AG04450 (cell line): ENCODE measurements around the gene SMIM35. TPM values are rescaled to one million over a fixed set of nuclear protein-coding genes. Genes with fewer than 3 reads are reported as not detected.

Experiments used
- CTCF ChIA-PET: fragments of 300-600, 350-600 bp; formaldehyde crosslinking; extraction: SDS; loops from one replicate; lab custom pipeline; 2022; ENCODE audit warnings: antibody characterized with exemption, inconsistent platforms; lab: Charles Lee
- POLR2A ChIA-PET: fragments of 350-600 bp; formaldehyde crosslinking; extraction: SDS; loops from one replicate; lab custom pipeline; 2021; ENCODE audit warnings: antibody characterized with exemption, inconsistent platforms; lab: Yijun Ruan, JAX
- DNase-seq: peaks from one replicate; pipeline ENCODE4 v3.0.0-alpha.2; 2011; ENCODE audit warnings: low read depth, low spot score
- H3K27ac ChIP-seq: one replicate; pipeline ENCODE4 v1.5.1; 2012; ENCODE audit warnings: low read depth, low read length, control low read depth
- H3K27me3 ChIP-seq: one replicate; pipeline ENCODE4 v1.6.0; 2012; ENCODE audit warnings: low read length; ENCODE audit not compliant: control insufficient read depth, insufficient read depth
- H3K4me3 ChIP-seq: 2 replicates; pipeline ENCODE4 v1.5.1; 2011; ENCODE audit warnings: mild to moderate bottlenecking, low read depth, low read length, control low read depth
- H3K9me3 ChIP-seq: 2 replicates; pipeline ENCODE4 v1.5.1; 2012; ENCODE audit warnings: low read length; ENCODE audit not compliant: control insufficient read depth, insufficient read depth
- polyA plus RNA-seq: library from polyadenylated mRNA; depleted of rRNA; stranded (reverse); fragments of >200 nt; gene quantifications from 2 replicates; pipeline ENCODE4 v1.2.3, GENCODE V29; 2011
- TF ChIP-seq, protein P1 (sequence below): IDR thresholded peaks from 2 replicates; pipeline ENCODE4 v1.5.1; 2011; ENCODE audit warnings: low read depth, low read length, control low read depth, inconsistent platforms

The SMIM35 gene
- polyA plus RNA-seq, 1 experiment = not detected

DNA sequence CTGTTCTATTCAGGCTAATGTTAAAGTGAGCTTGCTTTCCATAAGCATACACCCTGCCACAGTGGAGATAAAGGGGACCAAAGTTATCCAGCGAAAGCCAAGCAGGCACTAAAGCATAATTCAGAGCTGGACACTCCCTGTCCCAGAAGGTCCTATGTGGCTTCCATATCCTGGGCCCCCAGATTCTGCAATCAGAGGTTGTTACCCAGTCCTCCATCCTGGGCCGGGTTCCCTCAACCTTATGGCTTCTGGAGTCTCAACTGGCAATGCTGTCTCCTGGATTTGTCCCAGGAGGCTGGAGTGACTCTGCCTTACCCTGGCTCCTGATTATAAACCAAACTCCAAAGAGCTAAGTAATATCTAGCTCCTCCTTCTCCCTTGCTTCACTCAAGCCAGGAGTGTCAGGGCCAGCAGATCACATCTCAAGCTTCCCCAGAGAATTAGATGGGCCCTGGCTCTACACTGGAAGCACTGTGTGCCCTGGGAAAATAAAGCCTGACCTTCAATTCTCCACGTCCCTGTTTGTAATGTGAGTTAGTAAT is 14.0 kb upstream of the SMIM35 start:
- Histone ChIP-seq H3K27me3 (no peaks in the 10 kb centered on the region), H3K4me3 (no peak overlapping the region), H3K9me3 (no peaks in the 10 kb centered on the region), H3K27ac (no peak overlapping the region)
- POLR2A ChIA-PET = no interaction called here
- no peak for DNase-seq
- TF ChIP-seq, protein P1, sequence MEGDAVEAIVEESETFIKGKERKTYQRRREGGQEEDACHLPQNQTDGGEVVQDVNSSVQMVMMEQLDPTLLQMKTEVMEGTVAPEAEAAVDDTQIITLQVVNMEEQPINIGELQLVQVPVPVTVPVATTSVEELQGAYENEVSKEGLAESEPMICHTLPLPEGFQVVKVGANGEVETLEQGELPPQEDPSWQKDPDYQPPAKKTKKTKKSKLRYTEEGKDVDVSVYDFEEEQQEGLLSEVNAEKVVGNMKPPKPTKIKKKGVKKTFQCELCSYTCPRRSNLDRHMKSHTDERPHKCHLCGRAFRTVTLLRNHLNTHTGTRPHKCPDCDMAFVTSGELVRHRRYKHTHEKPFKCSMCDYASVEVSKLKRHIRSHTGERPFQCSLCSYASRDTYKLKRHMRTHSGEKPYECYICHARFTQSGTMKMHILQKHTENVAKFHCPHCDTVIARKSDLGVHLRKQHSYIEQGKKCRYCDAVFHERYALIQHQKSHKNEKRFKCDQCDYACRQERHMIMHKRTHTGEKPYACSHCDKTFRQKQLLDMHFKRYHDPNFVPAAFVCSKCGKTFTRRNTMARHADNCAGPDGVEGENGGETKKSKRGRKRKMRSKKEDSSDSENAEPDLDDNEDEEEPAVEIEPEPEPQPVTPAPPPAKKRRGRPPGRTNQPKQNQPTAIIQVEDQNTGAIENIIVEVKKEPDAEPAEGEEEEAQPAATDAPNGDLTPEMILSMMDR = no peak
- CTCF ChIA-PET = interaction anchor here (1.4 kb wide), 1 partner anchor 72 kb away, joined by 3 read pairs; no protein-coding TSS in a partner anchor

DNA sequence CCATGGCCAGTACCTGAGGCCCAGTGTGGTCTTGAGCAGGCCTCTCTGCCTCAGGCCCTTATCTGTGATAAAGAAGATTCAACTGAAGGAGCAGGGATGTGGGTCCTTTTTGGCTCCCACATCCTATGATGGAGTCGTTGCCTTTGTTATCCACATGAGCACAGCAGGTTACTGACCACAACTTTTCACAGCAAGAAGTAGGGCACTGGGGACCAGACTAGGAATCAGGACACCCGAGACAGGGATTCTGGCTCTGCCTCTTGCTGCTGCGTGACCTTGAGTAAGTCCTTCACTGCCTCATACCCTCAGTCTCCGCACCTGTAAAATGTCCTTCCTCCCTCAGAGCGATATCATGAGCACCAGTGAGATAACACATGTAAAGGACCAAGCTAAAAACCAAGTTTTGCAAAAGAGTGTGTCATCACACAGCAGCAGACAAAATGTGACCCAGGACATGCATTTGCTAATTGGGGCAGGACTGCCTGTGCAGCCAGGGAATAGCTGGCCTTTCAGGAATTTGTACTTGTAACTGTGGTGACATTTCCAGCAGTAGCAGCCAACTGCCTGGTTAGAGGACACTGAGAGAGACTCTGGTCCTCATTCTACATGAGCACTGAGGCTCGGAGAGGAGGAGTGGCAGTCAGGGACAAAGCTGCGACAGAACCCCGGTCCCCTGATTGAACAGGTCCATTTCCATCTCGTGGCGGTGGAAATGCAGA is 13.2 kb upstream of the SMIM35 start:
- Histone ChIP-seq H3K27ac (no peak overlapping the region), H3K4me3 (no peak overlapping the region), H3K27me3 (no peaks in the 10 kb centered on the region), H3K9me3 (no peaks in the 10 kb centered on the region)
- DNase-seq = no peak
- POLR2A ChIA-PET = no interaction called here
- CTCF ChIA-PET = interaction anchor here (1.4 kb wide), 1 partner anchor 72 kb away, joined by 3 read pairs; no protein-coding TSS in a partner anchor
- TF ChIP-seq, protein P1 = no peak

DNA sequence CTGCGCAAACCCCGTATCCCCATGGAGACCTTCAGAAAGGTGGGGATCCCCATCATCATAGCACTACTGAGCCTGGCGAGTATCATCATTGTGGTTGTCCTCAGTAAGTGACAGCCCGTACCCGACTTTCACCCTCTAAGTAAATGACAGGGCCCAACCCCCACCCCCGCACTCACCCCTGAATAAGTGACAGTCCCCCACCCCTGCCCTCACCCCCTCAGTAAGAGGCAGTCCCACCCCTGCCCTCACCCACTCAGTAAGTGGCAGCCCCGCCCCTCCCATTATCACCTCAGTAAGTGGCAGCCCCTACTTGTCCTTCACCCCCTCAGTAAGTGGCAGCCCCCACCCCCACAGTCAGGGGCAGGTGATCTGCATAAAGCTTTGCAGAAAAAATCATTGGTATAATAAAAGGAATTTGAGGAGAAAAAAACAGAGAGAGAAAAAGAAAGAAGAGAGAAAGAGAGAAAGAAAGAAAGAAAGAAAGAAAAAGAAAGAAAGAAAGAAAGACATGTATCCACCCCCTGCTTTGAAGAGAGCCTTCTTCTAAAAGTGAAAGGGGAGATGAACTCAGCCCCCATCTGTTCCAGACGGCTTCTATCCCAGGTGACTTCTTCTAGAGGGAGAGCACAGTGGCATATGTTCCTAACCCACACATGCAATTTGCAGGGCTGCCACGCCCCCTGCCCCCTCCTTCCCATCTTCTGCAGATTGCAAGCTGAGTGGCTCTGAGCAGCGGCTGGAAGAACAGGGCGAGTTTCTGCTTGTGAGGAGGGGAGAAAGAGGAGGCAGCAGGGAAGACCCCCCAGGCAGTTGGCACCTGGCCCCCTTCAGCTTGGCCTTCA is 12.5 kb upstream of the SMIM35 start:
- H3K9me3 ChIP-seq = no peaks in the 10 kb centered on the region
- CTCF ChIA-PET = no interaction called here
- TF ChIP-seq, protein P1 = no peak
- POLR2A ChIA-PET = no interaction called here
- no peak overlapping the region for H3K4me3 ChIP-seq
- DNase-seq = no peak
- H3K27ac ChIP-seq = no peak overlapping the region
- H3K27me3 ChIP-seq = no peaks in the 10 kb centered on the region

DNA sequence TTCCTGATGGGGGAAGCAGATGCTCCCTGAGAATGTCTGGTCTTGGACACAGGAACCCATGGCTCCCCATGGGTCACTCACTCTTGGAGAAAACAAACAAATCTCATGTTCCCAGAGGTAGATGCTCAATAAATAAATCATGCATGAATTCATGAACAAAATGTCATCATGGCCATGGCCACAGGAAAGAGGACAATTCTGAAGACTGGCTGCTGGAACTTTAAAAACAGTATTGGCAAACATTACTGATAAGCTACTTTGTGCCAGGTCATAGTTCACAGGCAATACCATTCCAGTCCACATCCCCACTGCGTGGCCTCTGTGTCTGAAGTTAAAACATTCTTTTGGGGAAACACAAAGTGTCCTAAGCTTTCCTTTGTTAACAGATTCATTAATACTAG is 9.2 kb upstream of the SMIM35 start:
- Histone ChIP-seq H3K27ac (no peak overlapping the region), H3K4me3 (no peak overlapping the region), H3K27me3 (no peaks in the 10 kb centered on the region), H3K9me3 (no peaks in the 10 kb centered on the region)
- DNase-seq = no peak
- TF ChIP-seq, protein P1 = no peak
- CTCF ChIA-PET = no interaction called here
- POLR2A ChIA-PET = no interaction called here
